Calu3 (cell line): Measurements from ENCODE around the gene SMPDL3B. TPM values are rescaled to one million over a fixed set of nuclear protein-coding genes. Genes with fewer than 3 reads are reported as not detected.

Experiments
- BruUV-seq: library from RNA; stranded (reverse); fragments of 400-500 nt; replicated peaks from 2 replicates; lab custom pipeline; 2021; lab: Mats Ljungman, UMichigan
- CTCF ChIA-PET: fragments of 300-600 bp; sonication (Branson Sonifier 250); formaldehyde crosslinking; loops from one replicate; lab custom pipeline; 2022; ENCODE audit warnings: antibody characterized with exemption; lab: Charles Lee
- DNase-seq: peaks from one replicate; pipeline ENCODE4 v3.0.0; 2022
- H3K27ac Mint-ChIP-seq: one replicate; pipeline ENCODE4 v1.8.0; 2022; ENCODE audit warnings: mixed read lengths; ENCODE audit not compliant: unreplicated experiment
- H3K27me3 Mint-ChIP-seq: one replicate; pipeline ENCODE4 v1.8.0; 2022; ENCODE audit warnings: mixed read lengths; ENCODE audit not compliant: unreplicated experiment
- H3K36me3 Mint-ChIP-seq: one replicate; pipeline ENCODE4 v1.8.0; 2022; ENCODE audit warnings: mild to moderate bottlenecking, moderate library complexity, mixed read lengths; ENCODE audit not compliant: insufficient read depth, unreplicated experiment
- H3K4me1 Mint-ChIP-seq: one replicate; pipeline ENCODE4 v1.8.0; 2022; ENCODE audit warnings: mild to moderate bottlenecking, low read depth, mixed read lengths; ENCODE audit not compliant: unreplicated experiment
- H3K4me3 Mint-ChIP-seq: one replicate; pipeline ENCODE4 v1.8.0; 2022; ENCODE audit warnings: mild to moderate bottlenecking, low read depth, moderate library complexity, mixed read lengths; ENCODE audit not compliant: unreplicated experiment
- H3K9me3 Mint-ChIP-seq: one replicate; pipeline ENCODE4 v1.8.0; 2022; ENCODE audit warnings: low read depth, mixed read lengths; ENCODE audit not compliant: unreplicated experiment
- CTCF ChIP-seq: fragments of 200-600 bp; IDR thresholded peaks from one replicate; pipeline ENCODE4 v1.8.0; 2022; ENCODE audit warnings: antibody characterized with exemption; ENCODE audit not compliant: unreplicated experiment
- intact Hi-C: fragments of 100-400 bp; cut with micrococcal nuclease; formaldehyde crosslinking; loops from one replicate; pipeline ENCODE4 v1.10.0; 2022; ENCODE audit not compliant: unreplicated experiment
- total RNA-seq: library from RNA; stranded (reverse); gene quantifications from 2 replicates; pipeline ENCODE4 v1.2.3, GENCODE V29; 2022

Gene SMPDL3B
- total RNA-seq, 1 experiment from 2014 or later, result 9.7 TPM

- H3K4me3 Mint-ChIP-seq, result no peak overlapping the region
- H3K4me1 Mint-ChIP-seq, result no peaks in the 10 kb centered on the region
- H3K27me3 Mint-ChIP-seq, result no peaks in the 10 kb centered on the region
Measured at GRCh38 chr1:27922272-27922671, 12.5 kb upstream of the SMPDL3B start.

DNA sequence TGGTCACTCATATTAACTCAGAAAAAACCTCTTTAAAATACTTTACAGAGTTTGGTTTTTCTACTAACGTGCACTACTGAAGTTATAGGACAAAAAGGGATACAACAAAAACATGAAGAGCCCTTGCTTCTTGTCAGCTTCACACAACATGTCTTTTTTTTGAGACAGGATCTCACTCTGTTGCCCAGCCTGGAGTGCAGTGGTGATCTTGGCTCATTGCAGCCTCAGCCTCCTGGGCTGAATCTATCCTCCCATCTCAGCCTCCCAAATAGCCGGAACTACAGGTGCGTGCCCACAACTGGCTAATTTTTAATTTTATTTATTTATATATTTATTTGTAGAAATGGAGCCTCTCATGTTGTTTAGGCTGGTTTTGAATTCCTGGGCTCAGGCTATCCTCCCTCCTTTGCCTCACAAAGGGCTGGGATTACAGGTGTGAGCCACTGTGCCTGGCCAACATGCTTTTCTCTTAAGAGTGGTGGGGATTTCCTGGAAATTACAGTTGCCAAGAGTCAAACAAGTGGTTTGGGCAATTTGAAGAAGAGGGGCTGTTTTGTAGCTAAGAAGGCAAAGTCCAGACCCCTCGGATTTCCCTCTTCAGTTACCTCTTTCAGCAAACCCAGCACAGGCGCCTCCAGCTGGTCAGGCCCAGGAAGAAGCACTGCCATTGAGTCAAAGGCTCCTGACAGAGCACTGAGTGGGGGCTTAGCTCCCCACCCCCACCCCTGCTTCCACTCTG lies 6.4 kb upstream of the SMPDL3B start:
- no peak for DNase-seq

More at GRCh38 chr1:27922272-27922671, 12.5 kb upstream of the SMPDL3B start:
- BruUV-seq, result no TSS peak
- CTCF ChIA-PET, result no interaction called here
- no peaks in the 10 kb centered on the region for H3K36me3 Mint-ChIP-seq
- H3K27ac Mint-ChIP-seq, result no peak overlapping the region
- H3K9me3 Mint-ChIP-seq, result no peaks in the 10 kb centered on the region
- intact Hi-C loops, result no loop called here
- TF ChIP-seq CTCF, result no peak
- no peak for DNase-seq

DNA sequence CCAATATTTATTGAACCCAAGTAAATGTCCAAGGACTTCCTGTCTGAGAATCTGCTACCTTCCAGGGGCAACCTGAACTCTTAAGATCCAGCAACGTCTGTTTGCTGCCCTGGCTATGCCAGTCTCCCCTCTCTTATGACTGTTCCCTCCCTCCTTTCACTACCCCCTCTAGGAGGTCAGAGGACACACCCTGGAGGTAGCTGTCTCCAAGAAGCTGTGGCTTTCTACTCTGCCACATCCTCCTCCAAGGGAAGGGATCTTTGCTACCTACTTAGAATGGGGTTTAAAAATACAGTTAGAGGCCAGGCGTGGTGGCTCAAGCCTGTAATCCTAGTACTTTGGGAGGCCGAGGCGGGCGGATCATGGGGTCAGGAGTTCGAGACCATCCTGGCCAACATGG lies 3.6 kb upstream of the SMPDL3B start:
- H3K4me1 Mint-ChIP-seq, result peaks cover 14% of the 10 kb centered on the region
- no peaks in the 10 kb centered on the region for H3K27me3 Mint-ChIP-seq
- TF ChIP-seq CTCF, result no peak
- no peak for DNase-seq
- no peak overlapping the region for H3K27ac Mint-ChIP-seq
- peaks cover 10% of the 10 kb centered on the region for H3K36me3 Mint-ChIP-seq
- H3K4me3 Mint-ChIP-seq, result no peak overlapping the region
- no peaks in the 10 kb centered on the region for H3K9me3 Mint-ChIP-seq
- no TSS peak for BruUV-seq
- CTCF ChIA-PET, result no interaction called here
- intact Hi-C loops, result no loop called here

More for the DNA sequence above, 6.4 kb upstream of the SMPDL3B start:
- TF ChIP-seq CTCF, result no peak
- Mint-ChIP-seq H3K9me3 (no peaks in the 10 kb centered on the region), H3K27me3 (no peaks in the 10 kb centered on the region), H3K36me3 (no peaks in the 10 kb centered on the region), H3K27ac (no peak overlapping the region), H3K4me1 (no peaks in the 10 kb centered on the region), H3K4me3 (no peak overlapping the region)
- CTCF ChIA-PET, result no interaction called here
- no TSS peak for BruUV-seq
- intact Hi-C loops, result no loop called here

- Mint-ChIP-seq H3K36me3 (peaks cover 10% of the 10 kb centered on the region), H3K9me3 (no peaks in the 10 kb centered on the region), H3K27me3 (no peaks in the 10 kb centered on the region), H3K4me1 (peaks cover 14% of the 10 kb centered on the region), H3K27ac (no peak overlapping the region), H3K4me3 (no peak overlapping the region)
- DNase-seq, result no peak
- intact Hi-C loops, result no loop called here
- BruUV-seq, result no TSS peak
- CTCF ChIA-PET, result no interaction called here
- no peak for TF ChIP-seq CTCF
Measured at GRCh38 chr1:27931759-27932158, 3.0 kb upstream of the SMPDL3B start.
